WTC11 (cell line): Measurements from ENCODE around the gene ZZZ3. TPM values are rescaled to one million over a fixed set of nuclear protein-coding genes. Genes with fewer than 3 reads are reported as not detected.
"Not testable (repeated sequence)": the region's sequence is repeated elsewhere in the genome, so short reads cannot be mapped to it uniquely, and the experiment has no call there.

ENCODE experiments used
- ATAC-seq: fragments of 200-7000 bp; cut with Tn5 transposase; 2 replicates; pipeline ENCODE4 v1.10.0; 2021; ENCODE audit warnings: mild to moderate bottlenecking, moderate library complexity
- CTCF ChIA-PET: fragments of 300-600 bp; sonication (Branson Sonifier 250); formaldehyde crosslinking; loops from one replicate; lab custom pipeline; 2021; ENCODE audit warnings: antibody characterized with exemption; lab: Charles Lee
- POLR2A ChIA-PET: fragments of 350-600 bp; sonication (Branson Sonifier 250); formaldehyde crosslinking; loops from one replicate; lab custom pipeline; 2021; ENCODE audit warnings: antibody characterized with exemption; lab: Charles Lee
- DNase-seq: peaks from one replicate; pipeline ENCODE4 v3.0.0; 2021; ENCODE audit warnings: low spot score
- H3K27ac Mint-ChIP-seq: 2 replicates; pipeline ENCODE4 v1.8.0; 2021; ENCODE audit warnings: mixed read lengths
- H3K27me3 Mint-ChIP-seq: 2 replicates; pipeline ENCODE4 v1.8.0; 2021; ENCODE audit warnings: low read depth, mild to moderate bottlenecking, moderate library complexity, mixed read lengths
- H3K36me3 Mint-ChIP-seq: 2 replicates; pipeline ENCODE4 v1.8.0; 2021; ENCODE audit warnings: mixed read lengths
- H3K4me1 Mint-ChIP-seq: 2 replicates; pipeline ENCODE4 v1.8.0; 2022; ENCODE audit warnings: mixed read lengths
- H3K4me3 Mint-ChIP-seq: 2 replicates; pipeline ENCODE4 v1.8.0; 2021; ENCODE audit warnings: mild to moderate bottlenecking, moderate library complexity, mixed read lengths
- H3K9me3 Mint-ChIP-seq: 2 replicates; pipeline ENCODE4 v1.8.0; 2021; ENCODE audit warnings: mixed read lengths
- ELF4 ChIP-seq: sonication (generic); formaldehyde crosslinking; IDR thresholded peaks from 2 replicates; pipeline ENCODE4 v1.8.1; 2022; ENCODE audit warnings: low read depth, mild to moderate bottlenecking, moderate library complexity, missing genetic modification reagents
- ERG ChIP-seq: fragments of 250-450 bp; sonication (Bioruptor Pico); IDR thresholded peaks from 2 replicates; pipeline ENCODE4 v1.8.0; 2021; ENCODE audit warnings: mild to moderate bottlenecking
- FOXJ3 ChIP-seq: sonication (generic); formaldehyde crosslinking; IDR thresholded peaks from 2 replicates; pipeline ENCODE4 v1.9.0; 2021; ENCODE audit warnings: missing genetic modification reagents, mild to moderate bottlenecking, borderline replicate concordance
- FOXP4 ChIP-seq: sonication (generic); formaldehyde crosslinking; IDR thresholded peaks from 2 replicates; pipeline ENCODE4 v1.8.0; 2022; ENCODE audit warnings: mild to moderate bottlenecking, missing genetic modification reagents
- GRHL2 ChIP-seq: fragments of 250-450 bp; sonication (Bioruptor Pico); IDR thresholded peaks from 2 replicates; pipeline ENCODE4 v1.8.0; 2022; ENCODE audit warnings: mild to moderate bottlenecking, moderate library complexity; ENCODE audit not compliant: insufficient replicate concordance, severe bottlenecking
- JUN ChIP-seq: sonication (generic); formaldehyde crosslinking; IDR thresholded peaks from 2 replicates; pipeline ENCODE4 v1.8.0; 2023; ENCODE audit warnings: mild to moderate bottlenecking, missing genetic modification reagents
- MYBL2 ChIP-seq: sonication (generic); formaldehyde crosslinking; IDR thresholded peaks from 2 replicates; pipeline ENCODE4 v1.8.1; 2023; ENCODE audit warnings: mild to moderate bottlenecking, moderate library complexity, missing genetic modification reagents
- PREB ChIP-seq: sonication (generic); formaldehyde crosslinking; IDR thresholded peaks from 2 replicates; pipeline ENCODE4 v1.8.1; 2022; ENCODE audit warnings: mild to moderate bottlenecking, missing genetic modification reagents, moderate library complexity, borderline replicate concordance
- SMAD3 ChIP-seq: sonication (generic); formaldehyde crosslinking; IDR thresholded peaks from 2 replicates; pipeline ENCODE4 v1.8.0; 2022; ENCODE audit warnings: missing genetic modification reagents, mild to moderate bottlenecking, borderline replicate concordance
- SOX15 ChIP-seq: fragments of 250-450 bp; sonication (Bioruptor Pico); IDR thresholded peaks from 2 replicates; pipeline ENCODE4 v1.9.0; 2021; ENCODE audit warnings: mild to moderate bottlenecking
- SP1 ChIP-seq: sonication (generic); formaldehyde crosslinking; conservative IDR thresholded peaks from 2 replicates; pipeline ENCODE4 v1.8.1; 2022; ENCODE audit warnings: missing genetic modification reagents
- ZNF219 ChIP-seq: sonication (generic); formaldehyde crosslinking; IDR thresholded peaks from 2 replicates; pipeline ENCODE4 v1.8.0; 2023; ENCODE audit warnings: missing genetic modification reagents, mild to moderate bottlenecking, borderline replicate concordance
- ZNF263 ChIP-seq: sonication (generic); formaldehyde crosslinking; IDR thresholded peaks from 2 replicates; pipeline ENCODE4 v1.8.1; 2022; ENCODE audit warnings: low read depth, mild to moderate bottlenecking, moderate library complexity, missing genetic modification reagents
- ZNF317 ChIP-seq: sonication (generic); formaldehyde crosslinking; IDR thresholded peaks from 2 replicates; pipeline ENCODE4 v1.8.1; 2023; ENCODE audit warnings: low read depth, mild to moderate bottlenecking, moderate library complexity, missing genetic modification reagents, borderline replicate concordance
- ZNF425 ChIP-seq: fragments of 250-450 bp; sonication (Bioruptor Pico); conservative IDR thresholded peaks from 2 replicates; pipeline ENCODE4 v1.9.0; 2021; ENCODE audit warnings: mild to moderate bottlenecking
- ZNF671 ChIP-seq: fragments of 250-450 bp; sonication (Bioruptor Pico); IDR thresholded peaks from 2 replicates; pipeline ENCODE4 v1.8.0; 2021; ENCODE audit warnings: mild to moderate bottlenecking
- ZSCAN18 ChIP-seq: fragments of 250-450 bp; sonication (Bioruptor Pico); IDR thresholded peaks from 2 replicates; pipeline ENCODE4 v2.1.2; 2022; ENCODE audit warnings: mild to moderate bottlenecking, moderate library complexity
- total RNA-seq: library from RNA; stranded (reverse); gene quantifications from 3 replicates; pipeline ENCODE4 v1.2.3, GENCODE V29; 2021
- TF ChIP-seq, protein P1 (sequence below): fragments of 250-450 bp; sonication (Bioruptor Pico); IDR thresholded peaks from 2 replicates; pipeline ENCODE4 v1.9.0; 2021; ENCODE audit warnings: mild to moderate bottlenecking, borderline replicate concordance
- TF ChIP-seq, protein P2 (sequence below): fragments of 200-600 bp; IDR thresholded peaks from 2 replicates; pipeline ENCODE4 v1.8.0; 2022; ENCODE audit warnings: antibody characterized with exemption

ZZZ3 gene
- total RNA-seq, 1 experiment from 2014 or later, result 43.5 TPM

DNA sequence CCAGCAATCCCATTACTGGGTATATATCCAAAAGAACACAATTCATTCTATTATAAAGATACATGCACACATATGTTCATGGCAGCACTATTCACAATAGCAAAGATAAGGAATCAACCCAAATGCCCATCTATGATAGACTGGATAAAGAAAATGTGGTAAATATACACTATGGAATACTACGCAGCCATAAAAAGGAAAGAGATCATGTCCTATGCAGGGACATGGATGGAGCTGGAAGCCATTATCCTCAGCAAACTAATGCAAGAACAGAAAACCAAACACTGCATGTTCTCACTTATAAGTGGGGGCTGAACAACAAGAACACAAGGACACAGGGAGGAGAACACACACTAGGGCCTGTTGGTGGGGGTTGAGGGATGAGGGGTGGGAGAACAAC, 17.2 kb upstream of the ZZZ3 start:
- CTCF ChIA-PET, DNase-seq, H3K4me1 Mint-ChIP-seq, ATAC-seq, H3K27me3 Mint-ChIP-seq, H3K4me3 Mint-ChIP-seq, H3K27ac Mint-ChIP-seq, H3K9me3 Mint-ChIP-seq: not testable (repeated sequence)
- POLR2A ChIA-PET, result interaction anchor here (0.6 kb wide), 1 partner anchor 17 kb away, joined by 5 read pairs; no protein-coding TSS in a partner anchor
- peaks cover 11% of the 10 kb centered on the region for H3K36me3 Mint-ChIP-seq

GRCh38 chr1:77697441-77697840, 15.0 kb upstream of the ZZZ3 start:
- H3K27ac Mint-ChIP-seq, result no peak overlapping the region
- peaks cover 5% of the 10 kb centered on the region for H3K9me3 Mint-ChIP-seq
- CTCF ChIA-PET, result no interaction called here
- POLR2A ChIA-PET, result interaction anchor here (0.7 kb wide), 1 partner anchor 180 kb away, joined by 3 read pairs; no protein-coding TSS in a partner anchor
- H3K4me1 Mint-ChIP-seq, result no peaks in the 10 kb centered on the region
- DNase-seq (no peak), ATAC-seq (no peak)
- TF ChIP-seq ZNF425 (CRISPR knock-in tag) (no peak), ZNF219 (CRISPR knock-in tag) (no peak), ZNF317 (CRISPR knock-in tag) (no peak), FOXJ3 (CRISPR knock-in tag) (no peak), GRHL2 (CRISPR knock-in tag) (no peak), ZSCAN18 (no peak), ELF4 (CRISPR knock-in tag) (no peak), PREB (CRISPR knock-in tag) (no peak), FOXP4 (no peak), ERG (CRISPR knock-in tag) (no peak), SOX15 (CRISPR knock-in tag) (no peak), SMAD3 (CRISPR knock-in tag) (no peak), MYBL2 (CRISPR knock-in tag) (no peak), SP1 (CRISPR knock-in tag) (no peak), ZNF263 (CRISPR knock-in tag) (no peak), JUN (CRISPR knock-in tag) (no peak), ZNF671 (CRISPR knock-in tag) (no peak)
- TF ChIP-seq, protein P1, sequence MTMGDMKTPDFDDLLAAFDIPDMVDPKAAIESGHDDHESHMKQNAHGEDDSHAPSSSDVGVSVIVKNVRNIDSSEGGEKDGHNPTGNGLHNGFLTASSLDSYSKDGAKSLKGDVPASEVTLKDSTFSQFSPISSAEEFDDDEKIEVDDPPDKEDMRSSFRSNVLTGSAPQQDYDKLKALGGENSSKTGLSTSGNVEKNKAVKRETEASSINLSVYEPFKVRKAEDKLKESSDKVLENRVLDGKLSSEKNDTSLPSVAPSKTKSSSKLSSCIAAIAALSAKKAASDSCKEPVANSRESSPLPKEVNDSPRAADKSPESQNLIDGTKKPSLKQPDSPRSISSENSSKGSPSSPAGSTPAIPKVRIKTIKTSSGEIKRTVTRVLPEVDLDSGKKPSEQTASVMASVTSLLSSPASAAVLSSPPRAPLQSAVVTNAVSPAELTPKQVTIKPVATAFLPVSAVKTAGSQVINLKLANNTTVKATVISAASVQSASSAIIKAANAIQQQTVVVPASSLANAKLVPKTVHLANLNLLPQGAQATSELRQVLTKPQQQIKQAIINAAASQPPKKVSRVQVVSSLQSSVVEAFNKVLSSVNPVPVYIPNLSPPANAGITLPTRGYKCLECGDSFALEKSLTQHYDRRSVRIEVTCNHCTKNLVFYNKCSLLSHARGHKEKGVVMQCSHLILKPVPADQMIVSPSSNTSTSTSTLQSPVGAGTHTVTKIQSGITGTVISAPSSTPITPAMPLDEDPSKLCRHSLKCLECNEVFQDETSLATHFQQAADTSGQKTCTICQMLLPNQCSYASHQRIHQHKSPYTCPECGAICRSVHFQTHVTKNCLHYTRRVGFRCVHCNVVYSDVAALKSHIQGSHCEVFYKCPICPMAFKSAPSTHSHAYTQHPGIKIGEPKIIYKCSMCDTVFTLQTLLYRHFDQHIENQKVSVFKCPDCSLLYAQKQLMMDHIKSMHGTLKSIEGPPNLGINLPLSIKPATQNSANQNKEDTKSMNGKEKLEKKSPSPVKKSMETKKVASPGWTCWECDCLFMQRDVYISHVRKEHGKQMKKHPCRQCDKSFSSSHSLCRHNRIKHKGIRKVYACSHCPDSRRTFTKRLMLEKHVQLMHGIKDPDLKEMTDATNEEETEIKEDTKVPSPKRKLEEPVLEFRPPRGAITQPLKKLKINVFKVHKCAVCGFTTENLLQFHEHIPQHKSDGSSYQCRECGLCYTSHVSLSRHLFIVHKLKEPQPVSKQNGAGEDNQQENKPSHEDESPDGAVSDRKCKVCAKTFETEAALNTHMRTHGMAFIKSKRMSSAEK (CRISPR knock-in tag), result no peak
- TF ChIP-seq, protein P2, sequence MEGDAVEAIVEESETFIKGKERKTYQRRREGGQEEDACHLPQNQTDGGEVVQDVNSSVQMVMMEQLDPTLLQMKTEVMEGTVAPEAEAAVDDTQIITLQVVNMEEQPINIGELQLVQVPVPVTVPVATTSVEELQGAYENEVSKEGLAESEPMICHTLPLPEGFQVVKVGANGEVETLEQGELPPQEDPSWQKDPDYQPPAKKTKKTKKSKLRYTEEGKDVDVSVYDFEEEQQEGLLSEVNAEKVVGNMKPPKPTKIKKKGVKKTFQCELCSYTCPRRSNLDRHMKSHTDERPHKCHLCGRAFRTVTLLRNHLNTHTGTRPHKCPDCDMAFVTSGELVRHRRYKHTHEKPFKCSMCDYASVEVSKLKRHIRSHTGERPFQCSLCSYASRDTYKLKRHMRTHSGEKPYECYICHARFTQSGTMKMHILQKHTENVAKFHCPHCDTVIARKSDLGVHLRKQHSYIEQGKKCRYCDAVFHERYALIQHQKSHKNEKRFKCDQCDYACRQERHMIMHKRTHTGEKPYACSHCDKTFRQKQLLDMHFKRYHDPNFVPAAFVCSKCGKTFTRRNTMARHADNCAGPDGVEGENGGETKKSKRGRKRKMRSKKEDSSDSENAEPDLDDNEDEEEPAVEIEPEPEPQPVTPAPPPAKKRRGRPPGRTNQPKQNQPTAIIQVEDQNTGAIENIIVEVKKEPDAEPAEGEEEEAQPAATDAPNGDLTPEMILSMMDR, result no peak
- H3K4me3 Mint-ChIP-seq, result no peak overlapping the region
- peaks cover 11% of the 10 kb centered on the region for H3K36me3 Mint-ChIP-seq
- no peaks in the 10 kb centered on the region for H3K27me3 Mint-ChIP-seq
